GM13976 (cell line): ENCODE results near the gene ASGR1.

Experiments
- DNase-seq: peaks from one replicate; pipeline ENCODE4 v3.0.0; 2012; ENCODE audit warnings: low spot score
- CTCF ChIP-seq: IDR thresholded peaks from 2 replicates; pipeline ENCODE4 v1.5.1; 2012; ENCODE audit warnings: borderline replicate concordance, mild to moderate bottlenecking; ENCODE audit not compliant: insufficient read depth; ENCODE audit errors: extremely low read depth, missing control alignments, control extremely low read depth
- in situ Hi-C: fragments of 300-500 bp; cut with MboI; formaldehyde crosslinking; loops from one replicate; pipeline ENCODE4 v1.12.0; 2022; ENCODE audit warnings: low sequenced_read_pairs, mixed read lengths, inconsistent platforms; ENCODE audit not compliant: unreplicated experiment

Gene ASGR1

GRCh38 chr17:7141824-7142223 lies 37.3 kb downstream of the ASGR1 start:
- in situ Hi-C loops, result loop anchor here (25.0 kb wide), 1 partner anchor 230 kb away; no protein-coding TSS in a partner anchor
- no peak for TF ChIP-seq CTCF
- DNase-seq, result no peak

GRCh38 chr17:7139400-7139799 lies 39.8 kb downstream of the ASGR1 start:
- TF ChIP-seq CTCF, result no peak
- DNase-seq, result no peak
- in situ Hi-C loops, result loop anchor here (5.0 to 25.0 kb wide), 2 partner anchors 87 to 227 kb away; no protein-coding TSS in a partner anchor

GRCh38 chr17:7138800-7139381 lies 40.3 kb downstream of the ASGR1 start:
- no peak for DNase-seq
- in situ Hi-C loops, result loop anchor here (5.0 to 25.0 kb wide), 2 partner anchors 87 to 227 kb away; no protein-coding TSS in a partner anchor
- TF ChIP-seq CTCF, result no peak

GRCh38 chr17:7137171-7137943 lies 41.8 kb downstream of the ASGR1 start:
- in situ Hi-C loops, result loop anchor here (5.0 to 25.0 kb wide), 2 partner anchors 85 to 225 kb away; no protein-coding TSS in a partner anchor
- DNase-seq, result no peak
- no peak for TF ChIP-seq CTCF

GRCh38 chr17:7136266-7136877 lies 42.8 kb downstream of the ASGR1 start:
- in situ Hi-C loops, result loop anchor here (5.0 to 25.0 kb wide), 2 partner anchors 84 to 224 kb away; no protein-coding TSS in a partner anchor
- DNase-seq, result peak; percentile 76
- TF ChIP-seq CTCF, result peak; percentile 86

GRCh38 chr17:7133916-7134315 lies 45.3 kb downstream of the ASGR1 start:
- TF ChIP-seq CTCF, result no peak
- DNase-seq, result no peak
- in situ Hi-C loops, result loop anchor here (25.0 kb wide), 1 partner anchor 222 kb away; no protein-coding TSS in a partner anchor
